ENCODE results near the gene OXTR. TPM values are rescaled to one million over a fixed set of nuclear protein-coding genes. Genes with fewer than 3 reads are reported as not detected.

Gene OXTR
- total RNA-seq, 2 donors from 2014 or later, result 1.6 to 3.5 TPM

- Histone ChIP-seq H3K27ac (no peak overlapping the region), H3K9me3 (no peaks in the 10 kb centered on the region), H3K36me3 (no peaks in the 10 kb centered on the region), H3K4me3 (no peak overlapping the region), H3K4me1 (replicated peaks) (no peaks in the 10 kb centered on the region), H3K27me3 (replicated peaks; ENCODE audit: insufficient read depth) (no peaks in the 10 kb centered on the region)
- WGBS, result 88% methylated on average over 2 of the region's 2 CpGs
- no peak for DNase-seq (ENCODE audit: low spot score)
- intact Hi-C loops (cut with DNase I), result no loop called here
- no peak for TF ChIP-seq POLR2A (IDR thresholded peaks at IDR 0.05)
- TF ChIP-seq POLR2AphosphoS5 (IDR thresholded peaks at IDR 0.05), result no peak
- no peak for TF ChIP-seq CTCF (IDR thresholded peaks at IDR 0.05)
Observed at GRCh38 chr3:8790529-8790928, 21.1 kb upstream of the OXTR start.

GRCh38 chr3:8784676-8785435 lies 15.4 kb upstream of the OXTR start:
- WGBS, result 93% methylated on average over 3 of the region's 3 CpGs
- intact Hi-C loops (cut with DNase I), result no loop called here
- no peaks in the 10 kb centered on the region for H3K27me3 ChIP-seq (replicated peaks; ENCODE audit: insufficient read depth)
- no peak for TF ChIP-seq POLR2A (IDR thresholded peaks at IDR 0.05)
- TF ChIP-seq POLR2AphosphoS5 (IDR thresholded peaks at IDR 0.05), result no peak
- no peak for TF ChIP-seq CTCF (IDR thresholded peaks at IDR 0.05)
- no peak for DNase-seq (ENCODE audit: low spot score)
- H3K4me3 ChIP-seq, result no peak overlapping the region
- no peaks in the 10 kb centered on the region for H3K36me3 ChIP-seq
- no peaks in the 10 kb centered on the region for H3K4me1 ChIP-seq (replicated peaks)
- no peaks in the 10 kb centered on the region for H3K9me3 ChIP-seq
- H3K27ac ChIP-seq, result no peak overlapping the region

DNA sequence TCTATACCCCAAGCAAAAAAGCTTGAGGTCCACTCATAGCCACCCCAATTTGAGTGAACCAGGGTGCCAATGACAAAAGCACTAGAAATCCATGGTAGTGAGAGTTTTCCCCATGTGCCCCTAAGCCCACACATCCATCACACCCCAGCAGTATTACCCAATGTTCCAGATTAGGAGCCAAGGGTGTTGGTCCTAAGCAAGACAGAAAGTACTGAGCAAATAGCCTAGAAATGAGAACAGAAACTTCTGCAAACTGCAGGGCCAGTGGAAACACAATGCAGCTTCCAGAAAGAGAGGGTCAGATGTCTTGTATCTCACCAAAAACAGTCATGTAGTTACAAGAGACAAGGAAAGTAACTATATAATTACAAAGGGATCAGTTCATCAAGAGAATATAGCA lies 10.9 kb upstream of the OXTR start:
- no peak overlapping the region for H3K27ac ChIP-seq
- H3K4me3 ChIP-seq, result no peak overlapping the region
- no peaks in the 10 kb centered on the region for H3K4me1 ChIP-seq (replicated peaks)
- H3K36me3 ChIP-seq, result no peaks in the 10 kb centered on the region
- no peaks in the 10 kb centered on the region for H3K27me3 ChIP-seq (replicated peaks; ENCODE audit: insufficient read depth)
- H3K9me3 ChIP-seq, result no peaks in the 10 kb centered on the region
- no peak for DNase-seq (ENCODE audit: low spot score)
- intact Hi-C loops (cut with DNase I), result no loop called here
- TF ChIP-seq POLR2AphosphoS5 (IDR thresholded peaks at IDR 0.05) (no peak), CTCF (IDR thresholded peaks at IDR 0.05) (no peak), POLR2A (IDR thresholded peaks at IDR 0.05) (no peak)

DNA sequence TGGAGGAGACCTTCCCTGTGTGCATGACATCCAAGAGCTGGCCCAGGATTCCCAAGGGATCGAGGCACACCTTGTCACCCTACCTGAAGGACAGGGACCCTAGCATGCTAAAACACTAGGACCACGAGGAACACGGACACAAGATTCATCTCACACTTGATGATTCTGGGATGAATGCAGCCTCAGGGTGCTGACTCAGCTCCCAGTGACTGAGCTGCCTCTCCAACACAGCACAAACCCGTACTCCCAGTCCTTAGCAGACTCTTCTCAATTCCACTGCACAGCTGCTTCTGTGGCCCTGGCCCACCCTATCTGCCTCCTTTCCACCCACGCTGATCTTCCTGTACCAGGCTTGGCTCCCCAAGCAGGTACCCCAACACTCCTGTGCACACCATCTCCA lies 9.1 kb upstream of the OXTR start:
- DNase-seq (ENCODE audit: low spot score), result no peak
- no peaks in the 10 kb centered on the region for H3K27me3 ChIP-seq (replicated peaks; ENCODE audit: insufficient read depth)
- H3K4me1 ChIP-seq (replicated peaks), result no peaks in the 10 kb centered on the region
- no peak overlapping the region for H3K4me3 ChIP-seq
- no peaks in the 10 kb centered on the region for H3K9me3 ChIP-seq
- intact Hi-C loops (cut with DNase I), result no loop called here
- no peaks in the 10 kb centered on the region for H3K36me3 ChIP-seq
- no peak overlapping the region for H3K27ac ChIP-seq
- WGBS, result 76% methylated on average over 5 of the region's 5 CpGs
- TF ChIP-seq POLR2A (IDR thresholded peaks at IDR 0.05) (no peak), CTCF (IDR thresholded peaks at IDR 0.05) (no peak), POLR2AphosphoS5 (IDR thresholded peaks at IDR 0.05) (no peak)

DNA sequence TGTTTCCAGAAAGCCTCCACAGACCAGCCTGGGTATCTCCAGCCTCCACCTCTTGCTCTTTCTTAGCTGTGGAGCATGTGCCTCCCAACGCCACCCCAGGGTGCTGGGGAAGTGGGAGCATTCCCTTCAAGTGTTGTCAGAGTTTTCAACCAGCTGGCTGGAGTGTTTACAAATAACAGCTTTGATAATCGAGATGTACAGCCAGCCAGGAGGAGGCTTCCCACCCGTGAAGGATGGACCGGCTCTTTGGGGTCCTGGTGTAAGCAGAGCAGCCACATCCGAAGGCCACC lies 8.5 kb upstream of the OXTR start:
- WGBS, result 78% methylated on average over 5 of the region's 5 CpGs

More for the DNA sequence above, 8.5 kb upstream of the OXTR start:
- Histone ChIP-seq H3K27me3 (replicated peaks; ENCODE audit: insufficient read depth) (no peaks in the 10 kb centered on the region), H3K36me3 (no peaks in the 10 kb centered on the region), H3K4me3 (no peak overlapping the region), H3K9me3 (no peaks in the 10 kb centered on the region), H3K4me1 (replicated peaks) (no peaks in the 10 kb centered on the region), H3K27ac (no peak overlapping the region)
- intact Hi-C loops (cut with DNase I), result no loop called here
- TF ChIP-seq CTCF (IDR thresholded peaks at IDR 0.05) (no peak), POLR2AphosphoS5 (IDR thresholded peaks at IDR 0.05) (no peak), POLR2A (IDR thresholded peaks at IDR 0.05) (no peak)
- no peak for DNase-seq (ENCODE audit: low spot score)
